Measurements from ENCODE around the gene PRPF38B. TPM values are rescaled to one million over a fixed set of nuclear protein-coding genes. Genes with fewer than 3 reads are reported as not detected.

The PRPF38B gene, protein sequence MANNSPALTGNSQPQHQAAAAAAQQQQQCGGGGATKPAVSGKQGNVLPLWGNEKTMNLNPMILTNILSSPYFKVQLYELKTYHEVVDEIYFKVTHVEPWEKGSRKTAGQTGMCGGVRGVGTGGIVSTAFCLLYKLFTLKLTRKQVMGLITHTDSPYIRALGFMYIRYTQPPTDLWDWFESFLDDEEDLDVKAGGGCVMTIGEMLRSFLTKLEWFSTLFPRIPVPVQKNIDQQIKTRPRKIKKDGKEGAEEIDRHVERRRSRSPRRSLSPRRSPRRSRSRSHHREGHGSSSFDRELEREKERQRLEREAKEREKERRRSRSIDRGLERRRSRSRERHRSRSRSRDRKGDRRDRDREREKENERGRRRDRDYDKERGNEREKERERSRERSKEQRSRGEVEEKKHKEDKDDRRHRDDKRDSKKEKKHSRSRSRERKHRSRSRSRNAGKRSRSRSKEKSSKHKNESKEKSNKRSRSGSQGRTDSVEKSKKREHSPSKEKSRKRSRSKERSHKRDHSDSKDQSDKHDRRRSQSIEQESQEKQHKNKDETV
- total RNA-seq: 7.2 and 12.2 TPM in 2 replicates

DNA sequence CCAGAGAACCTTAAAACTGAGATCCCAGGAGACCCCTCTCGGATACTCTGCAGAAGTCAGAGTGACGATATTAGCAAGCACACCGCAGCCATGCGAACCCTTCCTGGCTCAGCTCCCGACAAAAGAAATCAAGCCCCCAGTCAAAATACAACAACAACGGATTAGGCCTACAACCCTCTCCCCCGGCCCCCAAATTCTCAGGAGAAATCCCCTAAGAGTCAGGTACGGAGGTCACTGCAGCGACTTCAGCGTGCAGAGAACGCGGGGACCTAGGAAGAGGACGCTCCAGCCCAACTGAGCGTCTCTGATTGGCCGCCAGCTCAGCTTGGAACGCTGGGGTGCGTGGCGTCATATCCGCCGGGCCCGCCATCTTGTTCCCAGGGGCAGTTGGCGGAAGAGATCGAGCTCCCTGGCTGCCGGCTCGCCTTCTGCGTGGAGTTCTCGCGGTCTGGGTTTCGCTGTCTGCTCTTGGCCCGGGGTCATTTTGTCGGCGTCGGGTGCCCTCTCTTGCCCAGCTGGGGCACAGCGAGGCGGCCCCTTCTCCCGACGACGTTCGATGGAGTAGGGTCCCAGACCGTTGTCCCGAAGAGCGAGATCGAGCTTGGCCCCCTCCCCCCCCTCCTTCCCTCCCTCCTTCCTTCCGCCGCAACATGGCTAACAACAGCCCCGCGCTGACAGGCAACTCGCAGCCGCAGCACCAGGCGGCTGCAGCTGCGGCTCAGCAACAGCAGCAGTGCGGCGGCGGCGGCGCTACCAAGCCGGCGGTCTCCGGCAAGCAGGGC lies at the start of gene PRPF38B:
Gene PRPF38B, plus strand, starts transcription at position 369 of the 782 bp plus-strand sequence. Its CDS starts 282 bp downstream, at position 651.

DNA sequence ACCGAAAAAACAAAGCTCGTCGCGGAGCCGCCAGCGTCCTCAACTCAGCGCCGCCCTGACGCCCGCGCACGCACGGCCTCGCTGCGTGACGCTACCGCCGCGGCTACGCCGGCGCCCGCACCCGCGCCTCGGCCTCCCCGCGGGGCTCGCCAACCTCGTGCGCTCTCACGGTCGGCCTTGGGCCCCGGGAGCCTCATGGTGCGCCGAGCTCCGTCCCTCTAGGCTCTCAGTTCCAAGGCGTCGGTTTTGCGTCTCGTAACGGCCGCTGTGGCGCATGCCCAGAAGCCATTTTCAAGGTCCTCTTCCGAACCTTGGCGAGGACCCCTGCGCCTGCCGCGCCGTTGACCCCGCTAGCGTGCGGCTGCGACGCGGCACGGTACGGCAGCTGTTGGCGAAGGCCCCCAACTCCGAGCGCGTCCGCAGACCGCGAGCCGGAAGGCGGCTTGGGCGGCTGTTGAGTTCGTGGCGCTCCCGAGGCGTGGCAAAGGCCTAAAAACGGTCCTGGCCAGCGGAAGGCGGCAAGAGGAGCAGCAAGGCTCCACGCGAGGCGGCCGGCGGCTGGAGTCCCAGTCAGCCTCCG lies 31.0 kb upstream of the PRPF38B start, which contains the start of gene HENMT1:
Gene HENMT1, minus strand, starts transcription at position 64 of the 580 bp plus-strand sequence. CDS start 1,209 bp downstream, outside the sequence.

DNA sequence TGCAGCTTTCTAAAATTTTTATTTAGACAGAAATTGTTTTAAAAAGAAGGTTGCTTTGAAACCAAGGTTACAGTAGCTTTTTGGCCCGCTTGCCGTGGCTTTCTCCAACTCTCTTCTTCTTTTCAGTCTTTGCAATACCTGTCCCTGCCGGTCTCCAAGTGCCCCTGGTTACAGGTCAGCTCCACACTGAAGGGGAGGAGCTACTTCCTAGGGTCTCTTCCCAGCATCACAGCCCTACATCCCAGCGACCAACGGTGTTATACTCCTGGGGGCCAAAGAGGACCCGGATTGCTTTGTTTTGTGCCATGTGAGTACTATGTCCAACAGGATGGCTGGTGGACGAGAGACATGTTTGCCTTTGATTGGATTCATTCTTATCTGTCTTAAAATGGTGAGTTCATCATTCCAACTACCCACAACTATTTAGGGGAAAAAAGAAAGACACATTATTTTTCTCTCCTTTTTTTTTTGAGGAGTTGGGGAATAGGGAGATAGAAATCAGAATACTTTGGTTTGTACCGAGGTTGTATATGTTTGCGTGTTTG lies 20.6 kb downstream of the PRPF38B start, which contains the start of gene FNDC7:
Gene FNDC7, plus strand, starts transcription at position 303 of the 545 bp plus-strand sequence. Its CDS starts 26 bp downstream, at position 329.

DNA sequence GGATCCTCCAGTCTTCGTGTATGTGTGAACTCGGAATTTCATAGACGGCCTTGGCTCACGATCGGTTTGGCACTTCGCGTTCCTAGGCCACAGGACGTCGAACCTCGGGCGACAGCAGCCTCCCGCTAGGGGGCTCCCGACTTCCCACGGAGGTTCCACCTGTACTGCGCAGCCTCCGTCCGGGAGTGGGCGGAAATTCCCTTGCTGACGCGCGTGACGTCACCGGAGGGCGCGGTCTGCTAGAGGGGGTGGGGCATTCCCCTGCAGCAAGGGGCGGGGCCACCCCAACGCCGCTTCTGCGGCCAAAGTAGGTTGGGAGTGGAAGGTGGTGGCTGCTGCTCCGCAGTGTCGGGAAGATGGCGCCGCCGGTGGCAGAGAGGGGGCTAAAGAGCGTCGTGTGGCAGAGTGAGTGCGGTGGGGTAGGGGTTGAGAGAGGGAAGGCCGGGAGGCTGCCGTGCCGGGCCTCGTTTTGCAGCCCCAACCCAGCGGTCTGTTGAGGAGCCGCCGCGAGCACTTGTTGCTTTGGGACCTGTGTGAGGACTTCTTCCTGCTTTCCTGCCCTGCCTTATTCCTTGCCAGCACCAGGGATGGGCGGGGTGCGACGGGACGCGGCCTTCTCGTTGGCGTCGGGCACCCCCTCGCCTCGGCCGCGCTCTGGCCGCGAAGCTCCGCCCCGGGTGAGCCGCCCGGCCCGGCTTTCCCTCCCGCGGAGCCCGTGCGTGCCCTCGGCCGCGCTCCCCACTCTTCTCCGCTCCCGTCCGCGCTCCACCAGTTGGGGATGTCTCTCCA lies 54.5 kb downstream of the PRPF38B start, which contains the start of gene STXBP3:
Gene STXBP3, plus strand, starts transcription at position 293 of the 789 bp plus-strand sequence. Its CDS starts 64 bp downstream, at position 357.

Other genes with a start within 250 kb of the PRPF38B start
- gene NBPF6, start 242.0 kb upstream of the PRPF38B start, total RNA-seq: not detected in 2 replicates
- 1.6 and 2.3 TPM in 2 replicates for gene EEIG2, start 132.2 kb upstream of the PRPF38B start, total RNA-seq
- gene HENMT1, start 31.2 kb upstream of the PRPF38B start, total RNA-seq: 1.3 and 2.7 TPM in 2 replicates
- gene FNDC7, start 20.6 kb downstream of the PRPF38B start, total RNA-seq: 0.09 TPM in 1 of 2 replicates, not detected in the other
- 28.6 and 29.1 TPM in 2 replicates for gene STXBP3, start 54.4 kb downstream of the PRPF38B start, total RNA-seq
- 0.19 and 0.28 TPM in 2 replicates for gene AKNAD1, start 164.8 kb downstream of the PRPF38B start, total RNA-seq
- gene GPSM2, start 184.7 kb downstream of the PRPF38B start, total RNA-seq: 55.5 and 58.9 TPM in 2 replicates